ENCODE data around the gene CUEDC1.
"Not testable (repeated sequence)": the region's sequence is repeated elsewhere in the genome, so short reads cannot be mapped to it uniquely, and the experiment has no call there.

The CUEDC1 gene

DNA sequence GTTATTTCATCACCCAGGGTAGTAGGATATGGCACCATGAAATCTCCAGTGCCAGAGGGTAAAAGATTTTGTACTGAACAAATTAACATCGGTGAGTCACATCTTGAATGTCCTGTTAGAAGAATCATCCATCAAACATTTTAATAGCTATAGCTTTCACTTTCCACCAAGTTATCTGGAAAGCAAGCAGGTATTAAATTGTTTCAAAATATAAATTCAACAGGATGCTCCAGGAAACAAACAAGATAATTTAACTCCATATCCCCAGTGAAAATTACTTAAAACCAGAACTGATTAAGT, 30.4 kb upstream of the CUEDC1 start:
- DNase-seq (ENCODE audit: low read depth, low spot score) = no peak

DNA sequence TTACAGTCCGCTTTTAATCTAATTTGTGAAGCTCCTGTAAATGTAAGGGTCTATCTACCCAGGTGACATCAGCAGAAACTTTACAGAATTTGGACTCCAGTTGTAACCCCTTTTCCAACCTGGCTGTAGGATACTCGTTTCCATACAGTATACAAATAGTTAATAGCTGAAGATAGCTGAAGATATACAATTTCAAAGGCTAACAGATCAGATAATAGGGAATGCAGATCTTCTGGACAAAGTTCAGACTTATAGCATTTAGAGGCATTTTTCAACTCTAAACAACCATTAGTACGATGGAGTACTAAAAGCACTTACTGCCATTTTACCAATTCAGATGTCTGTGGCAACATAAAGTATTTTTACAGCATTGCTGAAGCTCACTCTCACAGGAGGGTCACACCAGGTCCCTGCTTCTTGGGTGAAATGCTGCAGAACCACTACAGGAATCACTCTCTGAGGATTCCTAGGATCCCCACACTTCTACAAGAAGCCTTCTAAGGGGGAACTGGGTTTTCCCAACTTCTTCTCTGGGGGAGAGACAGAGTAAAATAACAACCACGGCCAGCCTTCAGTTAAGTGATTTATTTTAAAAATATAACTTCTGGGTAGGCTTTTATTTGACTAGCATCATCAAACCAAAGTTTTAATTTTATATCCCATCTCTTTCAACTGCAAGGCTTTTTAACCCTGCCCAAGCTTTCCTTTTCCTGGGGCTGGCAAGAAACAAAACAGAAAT, 29.9 kb upstream of the CUEDC1 start:
- DNase-seq (ENCODE audit: low read depth, low spot score) = no peak

DNA sequence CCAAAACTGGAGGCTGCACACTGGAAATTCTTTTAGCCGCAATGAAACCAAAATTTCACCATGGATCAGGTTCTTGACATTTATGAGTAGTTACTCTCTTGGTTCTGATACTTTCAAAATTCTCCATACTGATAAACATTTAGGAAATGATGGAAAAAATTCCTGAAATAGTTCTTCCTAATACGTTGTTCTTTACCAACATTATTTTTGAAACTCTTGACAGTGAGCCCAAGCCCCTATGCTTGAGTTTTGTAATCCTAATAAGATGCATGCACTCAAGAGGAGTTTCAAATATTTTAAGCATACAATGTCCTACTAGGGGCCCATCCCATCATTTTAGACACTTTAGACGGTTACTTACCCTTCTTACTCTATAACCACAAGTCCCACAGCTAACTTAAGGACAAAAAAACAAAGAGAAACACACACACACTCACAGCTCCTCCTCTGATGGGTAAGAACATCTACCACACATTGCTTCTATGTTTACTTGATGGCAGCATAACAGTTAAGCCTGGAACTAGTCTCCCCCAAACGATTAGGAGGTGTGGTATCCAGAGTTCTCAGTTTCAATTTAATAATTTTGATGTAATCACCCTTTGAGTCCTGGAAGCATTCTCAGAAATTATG, 29.2 kb upstream of the CUEDC1 start:
- DNase-seq (ENCODE audit: low read depth, low spot score) = no peak

DNA sequence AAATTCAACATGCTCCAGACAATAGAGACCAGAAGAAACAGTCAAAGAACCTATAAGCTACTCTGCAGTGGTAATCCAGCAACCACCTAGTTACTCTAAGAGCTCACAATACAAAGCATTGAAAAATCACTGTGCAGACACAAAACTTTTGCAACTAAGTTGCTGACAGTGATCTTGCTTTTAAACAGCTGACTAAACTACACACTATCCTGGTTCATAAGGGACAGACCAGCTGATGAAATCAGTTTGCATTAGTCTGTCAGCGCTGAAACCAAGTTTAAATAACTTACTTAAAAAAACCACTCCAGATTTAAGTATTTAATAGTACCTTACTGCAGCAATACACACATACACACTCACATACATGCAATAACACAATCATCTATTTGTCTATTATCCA, 28.2 kb upstream of the CUEDC1 start:
- DNase-seq (ENCODE audit: low read depth, low spot score) = no peak

DNA sequence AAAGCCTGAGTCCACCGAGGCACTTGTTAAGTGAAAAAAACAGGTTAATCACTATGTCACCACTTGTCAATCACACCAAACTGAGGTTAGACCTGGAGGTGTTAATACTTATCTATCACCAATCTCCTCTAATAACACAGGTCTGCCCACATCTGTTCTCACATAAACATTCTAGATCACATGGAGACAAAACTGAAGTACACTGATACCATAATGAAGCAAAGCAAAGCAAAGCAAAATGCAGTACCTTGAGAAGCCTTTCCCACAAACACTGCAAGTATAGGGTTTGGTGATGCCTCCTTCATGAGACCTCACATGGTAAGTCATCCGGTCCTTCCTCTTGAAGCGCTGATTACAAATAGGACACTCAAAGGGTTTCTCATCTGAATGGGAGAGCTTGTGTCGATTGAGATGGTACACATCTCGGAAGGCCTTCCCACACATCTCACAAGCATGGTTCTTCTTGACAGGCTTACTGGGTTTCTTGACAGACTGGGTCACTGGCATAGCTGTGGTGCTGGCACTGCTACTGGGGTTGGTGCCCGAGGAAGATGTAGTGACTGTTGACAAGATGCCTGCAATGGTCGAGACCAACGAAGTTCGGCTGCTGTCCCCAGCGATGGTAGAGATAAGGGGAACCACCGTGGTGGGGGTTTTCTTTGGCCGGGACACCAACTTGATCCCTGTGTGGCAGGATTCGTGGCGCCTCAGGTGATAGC, 27.4 kb upstream of the CUEDC1 start:
- DNase-seq (ENCODE audit: low read depth, low spot score) = no peak

DNA sequence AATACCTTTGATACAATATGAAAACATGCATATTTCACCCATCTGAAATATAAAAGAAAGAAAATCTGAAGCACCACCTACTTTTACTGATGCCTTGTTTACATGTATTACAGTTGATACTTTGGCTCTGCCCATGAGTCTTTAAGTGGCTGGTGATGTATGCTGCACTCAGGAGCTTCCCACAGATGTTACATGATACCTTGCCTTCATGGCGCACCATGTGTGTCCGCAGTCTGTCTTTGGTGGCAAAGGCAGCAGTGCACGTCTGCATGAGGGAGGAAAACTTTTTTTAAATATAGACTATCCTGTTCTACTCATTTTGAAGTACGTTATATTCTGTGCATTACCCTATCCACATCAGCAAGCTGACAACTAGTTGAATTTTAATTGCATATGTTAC, 25.3 kb upstream of the CUEDC1 start:
- DNase-seq (ENCODE audit: low read depth, low spot score) = no peak

DNA sequence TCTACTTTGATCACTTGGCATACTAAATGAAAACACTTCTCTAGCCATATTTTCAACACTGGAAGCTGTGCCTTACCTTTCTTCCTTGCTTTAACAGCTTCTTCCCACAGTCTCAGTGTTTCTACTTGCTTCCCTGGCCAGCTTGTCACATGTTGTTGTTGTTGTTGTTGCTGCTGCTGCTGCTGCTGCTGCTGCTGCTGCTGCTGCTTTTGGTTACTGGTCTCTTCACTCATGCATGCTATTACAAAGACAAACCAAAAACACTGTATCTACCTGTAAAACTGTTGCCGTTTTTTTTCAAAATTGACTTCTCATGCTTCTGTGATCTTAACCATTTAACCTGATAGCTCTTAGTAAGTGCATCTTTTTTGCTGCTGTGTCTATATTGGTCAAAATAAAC, 23.9 kb upstream of the CUEDC1 start:
- no peak for DNase-seq (ENCODE audit: low read depth, low spot score)

DNA sequence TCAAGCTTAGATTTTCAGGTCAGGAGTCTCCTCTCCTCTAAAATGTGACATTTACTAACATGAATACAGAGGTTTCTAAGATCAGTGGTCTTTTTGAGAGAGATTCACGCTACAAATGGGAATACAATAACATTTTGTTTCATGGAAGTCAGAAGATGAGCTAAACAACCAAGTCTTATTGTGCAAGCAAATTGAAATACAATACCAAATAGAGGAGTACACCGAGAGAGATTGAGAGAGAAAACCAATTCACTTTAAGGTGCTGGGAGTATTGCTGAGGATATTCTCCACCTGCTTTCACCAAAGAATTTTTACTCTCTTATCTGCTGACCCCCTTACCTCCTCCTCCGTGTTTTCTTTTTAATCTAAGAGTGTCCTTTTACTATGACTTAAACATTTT, 21.4 kb upstream of the CUEDC1 start:
- DNase-seq (ENCODE audit: low read depth, low spot score) = no peak

- DNase-seq (ENCODE audit: low read depth, low spot score) = no peak
Observed at GRCh38 chr17:57975044-57975443, 19.8 kb upstream of the CUEDC1 start.

- DNase-seq (ENCODE audit: low read depth, low spot score) = not testable (repeated sequence)
Observed at GRCh38 chr17:57974053-57974824, 19.0 kb upstream of the CUEDC1 start.

GRCh38 chr17:57972151-57972550, 16.9 kb upstream of the CUEDC1 start:
- no peak for DNase-seq (ENCODE audit: low read depth, low spot score)

GRCh38 chr17:57971572-57971971, 16.4 kb upstream of the CUEDC1 start:
- DNase-seq (ENCODE audit: low read depth, low spot score) = no peak

GRCh38 chr17:57970710-57971109, 15.5 kb upstream of the CUEDC1 start:
- no peak for DNase-seq (ENCODE audit: low read depth, low spot score)

- no peak for DNase-seq (ENCODE audit: low read depth, low spot score)
Observed at GRCh38 chr17:57968456-57968855, 13.2 kb upstream of the CUEDC1 start.

DNA sequence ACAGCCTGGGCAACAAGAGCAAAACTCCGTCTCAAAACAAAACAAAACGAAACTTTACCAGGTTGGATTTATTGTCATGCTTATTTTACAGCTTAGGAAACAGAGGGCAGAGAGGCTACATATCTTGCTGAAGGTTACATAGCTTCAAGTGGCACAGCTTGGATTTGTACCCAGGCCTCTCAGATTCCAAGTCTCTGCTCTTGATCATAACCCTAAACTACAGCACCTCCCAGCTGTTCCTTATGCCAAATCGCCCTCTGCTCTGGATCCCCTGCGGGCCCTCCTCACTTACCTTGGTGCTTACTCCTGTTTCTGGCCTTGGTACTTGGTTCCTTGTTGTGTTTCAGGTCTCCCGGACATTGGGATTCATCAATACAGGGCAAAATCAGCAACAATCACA, 11.7 kb upstream of the CUEDC1 start:
- no peak for DNase-seq (ENCODE audit: low read depth, low spot score)

GRCh38 chr17:57966246-57966645, 11.0 kb upstream of the CUEDC1 start:
- no peak for DNase-seq (ENCODE audit: low read depth, low spot score)

- no peak for DNase-seq (ENCODE audit: low read depth, low spot score)
Observed at GRCh38 chr17:57965521-57966160, 10.4 kb upstream of the CUEDC1 start.

GRCh38 chr17:57963149-57963511, 7.9 kb upstream of the CUEDC1 start:
- no peak for DNase-seq (ENCODE audit: low read depth, low spot score)

DNA sequence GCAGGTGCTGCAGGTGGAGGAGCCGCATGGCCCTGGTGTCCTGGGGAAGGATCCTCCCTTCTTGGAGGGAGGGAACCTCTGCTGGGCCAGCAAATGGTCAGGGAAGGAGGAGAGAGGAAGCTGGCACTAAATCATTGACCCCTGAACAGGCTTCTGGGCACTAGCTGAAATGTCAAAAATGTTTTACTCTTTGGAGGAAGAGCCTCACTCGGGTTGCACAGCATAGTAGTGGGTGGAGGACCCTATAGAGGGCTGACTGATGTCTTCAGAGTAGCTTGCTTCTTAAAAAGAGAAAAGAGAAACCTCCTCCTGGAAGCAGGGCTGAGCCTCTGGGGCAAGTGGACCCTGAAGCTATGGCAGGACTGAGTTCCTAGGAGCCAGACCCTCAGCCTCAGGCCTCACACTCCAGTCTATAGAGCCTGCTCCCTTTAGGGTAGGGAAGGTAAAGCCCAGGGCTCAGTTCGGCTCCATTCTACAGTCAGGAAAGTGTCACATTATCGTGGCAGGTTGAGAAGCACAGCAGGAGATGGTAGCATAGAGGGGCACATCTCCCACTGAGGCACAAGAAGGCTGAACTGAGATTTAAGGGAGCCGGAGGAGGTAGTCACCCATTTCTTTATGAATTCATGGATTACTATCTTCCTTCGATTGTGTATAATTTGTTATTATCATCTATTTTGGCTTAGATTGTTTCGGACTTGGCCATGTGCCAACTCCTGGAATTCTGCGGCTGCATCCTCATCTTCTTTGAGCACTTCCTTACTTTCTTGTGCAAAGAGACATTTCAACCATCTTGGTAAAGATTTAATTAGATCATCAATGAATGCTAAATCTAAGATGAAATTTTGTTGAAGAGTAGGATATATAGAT, 7.3 kb upstream of the CUEDC1 start:
- no peak for DNase-seq (ENCODE audit: low read depth, low spot score)

DNA sequence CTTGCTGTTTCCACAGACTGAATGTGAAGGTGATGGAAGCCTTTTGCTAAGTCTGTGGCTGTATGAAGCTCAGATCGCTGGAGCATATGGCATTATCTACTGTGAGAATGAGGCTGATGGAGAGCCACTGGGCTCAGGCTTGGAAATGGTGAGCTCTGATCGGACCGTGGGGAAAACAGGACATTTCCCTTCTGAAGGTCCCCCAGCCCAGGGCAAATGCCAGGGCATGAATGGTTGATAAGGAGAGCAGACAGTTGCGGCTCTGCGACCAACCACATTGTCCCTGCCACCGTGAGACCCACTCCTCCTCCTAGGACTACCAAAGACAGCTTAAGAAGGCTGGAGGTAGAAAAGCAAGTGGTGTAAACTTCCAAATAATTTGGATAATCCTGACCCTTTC, 4.7 kb upstream of the CUEDC1 start:
- DNase-seq (ENCODE audit: low read depth, low spot score) = no peak

DNA sequence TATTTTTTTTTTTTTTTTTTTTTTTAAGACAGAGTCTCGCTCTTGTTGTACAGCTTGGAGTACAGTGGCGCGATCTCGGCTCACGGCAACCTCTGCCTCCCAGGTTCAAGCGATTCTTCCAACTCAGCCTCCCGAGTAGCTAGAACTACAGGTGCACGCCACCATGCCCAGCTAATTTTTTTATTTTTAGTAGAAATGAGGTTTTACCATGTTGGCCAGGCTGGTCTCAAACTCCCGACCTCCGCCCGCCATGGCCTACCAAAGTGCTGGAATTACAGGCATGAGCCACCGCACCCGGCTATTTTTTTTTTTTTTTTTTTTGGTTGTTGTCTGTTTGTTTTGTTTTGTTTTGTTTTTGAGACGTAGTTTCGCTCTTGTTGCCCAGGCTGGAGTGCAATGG, 3.2 kb upstream of the CUEDC1 start:
- not testable (repeated sequence) for DNase-seq (ENCODE audit: low read depth, low spot score)
